HT1080 (cell line): ENCODE data around the gene KRT80. TPM values are rescaled to one million over a fixed set of nuclear protein-coding genes. Genes with fewer than 3 reads are reported as not detected.

Experiments used
- DNase-seq: peaks from one replicate; pipeline ENCODE4 v3.0.0-alpha.2; 2015; ENCODE audit warnings: low read depth
- total RNA-seq: library from RNA; depleted of rRNA; stranded (reverse); fragments of >200 nt; shearing (Covaris generic); gene quantifications from 2 replicates; pipeline ENCODE4 v1.2.3, GENCODE V29; 2014

KRT80 gene
- total RNA-seq, 1 experiment from 2014 or later = 8.2 TPM

GRCh38 chr12:52199294-52199919, 7.6 kb upstream of the KRT80 start:
- DNase-seq = no peak

GRCh38 chr12:52198454-52199215, 6.8 kb upstream of the KRT80 start:
- no peak for DNase-seq

- peak; percentile 53 for DNase-seq
Observed at GRCh38 chr12:52197371-52198231, 5.8 kb upstream of the KRT80 start.

- DNase-seq = no peak
Observed at GRCh38 chr12:52195065-52195730, 3.4 kb upstream of the KRT80 start.

- no peak for DNase-seq
Observed at GRCh38 chr12:52193991-52194390, 2.2 kb upstream of the KRT80 start.

GRCh38 chr12:52193532-52193931, 1.7 kb upstream of the KRT80 start:
- no peak for DNase-seq

- DNase-seq = peak; percentile 68
Observed at GRCh38 chr12:52190860-52191729, 719 bp downstream of the KRT80 start.

- DNase-seq = peak; percentile 71
Observed at GRCh38 chr12:52189376-52190174, 2.2 kb downstream of the KRT80 start.

- no peak for DNase-seq
Observed at GRCh38 chr12:52188658-52189057, 3.2 kb downstream of the KRT80 start.

- DNase-seq = no peak
Observed at GRCh38 chr12:52187640-52188039, 4.2 kb downstream of the KRT80 start.

- no peak for DNase-seq
Observed at GRCh38 chr12:52187206-52187605, 4.6 kb downstream of the KRT80 start.

GRCh38 chr12:52186118-52186840, 5.5 kb downstream of the KRT80 start:
- DNase-seq = peak; percentile 85

GRCh38 chr12:52185400-52185967, 6.3 kb downstream of the KRT80 start:
- DNase-seq = no peak

- DNase-seq = no peak
Observed at GRCh38 chr12:52184813-52185212, 7.0 kb downstream of the KRT80 start.

GRCh38 chr12:52183971-52184370, 7.8 kb downstream of the KRT80 start:
- no peak for DNase-seq

GRCh38 chr12:52183544-52183910, 8.3 kb downstream of the KRT80 start:
- no peak for DNase-seq

- DNase-seq = no peak
Observed at GRCh38 chr12:52182898-52183543, 8.8 kb downstream of the KRT80 start.

- no peak for DNase-seq
Observed at GRCh38 chr12:52182384-52182783, 9.4 kb downstream of the KRT80 start.
